ENCODE measurements around the gene PDE4DIP. TPM values are rescaled to one million over a fixed set of nuclear protein-coding genes. Genes with fewer than 3 reads are reported as not detected.
"Not testable (repeated sequence)": the region's sequence is repeated elsewhere in the genome, so short reads cannot be mapped to it uniquely, and the experiment has no call there.

The PDE4DIP gene
- total RNA-seq, 1 experiment from 2014 or later, result 36.5 TPM

GRCh38 chr1:148889267-148890074 lies 45.2 kb downstream of the PDE4DIP start:
- not testable (repeated sequence) for H3K4me1 ChIP-seq (replicated peaks); DNase-seq (ENCODE audit: low read depth in 1 of 2, low spot score in 2 of 2); H3K4me3 ChIP-seq; H3K27ac ChIP-seq; H3K9me3 ChIP-seq (replicated peaks); H3K36me3 ChIP-seq; H3K27me3 ChIP-seq (replicated peaks)

- not testable (repeated sequence) for H3K36me3 ChIP-seq; H3K9me3 ChIP-seq (replicated peaks); DNase-seq (ENCODE audit: low read depth in 1 of 2, low spot score in 2 of 2); H3K27me3 ChIP-seq (replicated peaks); H3K4me3 ChIP-seq; H3K27ac ChIP-seq; H3K4me1 ChIP-seq (replicated peaks)
Observed at GRCh38 chr1:148890075-148890568, 45.9 kb downstream of the PDE4DIP start.

DNA sequence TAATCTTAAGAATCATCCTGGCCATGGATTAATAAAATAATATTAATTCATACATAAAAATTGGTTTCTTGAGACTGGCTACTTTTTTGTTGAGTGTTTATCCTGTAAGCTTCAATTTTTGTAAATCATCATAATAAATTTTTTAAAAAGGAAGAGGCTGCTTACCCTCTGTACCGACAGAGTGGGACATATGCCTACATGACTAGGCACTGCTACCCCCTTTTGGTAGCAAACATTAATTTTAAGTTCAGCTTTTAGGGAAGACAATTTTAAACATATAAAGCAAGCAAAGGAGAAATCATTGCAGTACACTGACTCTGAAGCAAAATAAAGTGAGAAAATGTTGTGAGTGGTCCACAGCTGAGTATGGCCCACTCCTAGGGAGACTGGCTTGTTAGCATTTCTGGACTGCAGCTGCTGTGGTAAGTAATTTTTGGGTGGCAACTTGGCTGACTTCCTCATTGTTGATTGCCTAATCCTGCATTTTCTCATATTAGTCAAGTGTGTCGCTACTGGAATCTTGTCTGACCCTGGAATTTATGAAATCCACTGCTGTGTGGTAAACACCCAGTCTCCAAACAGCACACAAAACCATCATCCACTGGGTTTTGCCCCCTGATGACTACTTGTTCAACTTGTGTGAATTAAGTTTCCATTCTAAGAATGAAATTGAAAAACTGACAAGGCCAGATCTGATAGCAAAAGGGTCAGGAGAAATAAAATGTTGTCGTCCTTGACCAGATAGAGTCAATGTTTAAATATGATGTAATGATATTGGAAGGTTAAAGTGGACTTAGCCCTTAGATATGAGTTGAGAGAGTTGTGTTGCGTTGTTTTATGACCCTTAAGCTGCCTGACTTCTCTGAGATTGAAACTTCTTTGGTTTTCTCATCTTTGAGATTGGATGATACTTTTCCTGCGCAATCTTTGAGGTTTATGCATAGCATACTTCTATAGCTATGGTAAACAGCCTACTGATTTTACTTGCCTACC lies 50.4 kb downstream of the PDE4DIP start:
- H3K4me3 ChIP-seq; H3K27ac ChIP-seq; DNase-seq (ENCODE audit: low read depth in 1 of 2, low spot score in 2 of 2); H3K36me3 ChIP-seq; H3K4me1 ChIP-seq (replicated peaks); H3K9me3 ChIP-seq (replicated peaks); H3K27me3 ChIP-seq (replicated peaks): not testable (repeated sequence)

DNA sequence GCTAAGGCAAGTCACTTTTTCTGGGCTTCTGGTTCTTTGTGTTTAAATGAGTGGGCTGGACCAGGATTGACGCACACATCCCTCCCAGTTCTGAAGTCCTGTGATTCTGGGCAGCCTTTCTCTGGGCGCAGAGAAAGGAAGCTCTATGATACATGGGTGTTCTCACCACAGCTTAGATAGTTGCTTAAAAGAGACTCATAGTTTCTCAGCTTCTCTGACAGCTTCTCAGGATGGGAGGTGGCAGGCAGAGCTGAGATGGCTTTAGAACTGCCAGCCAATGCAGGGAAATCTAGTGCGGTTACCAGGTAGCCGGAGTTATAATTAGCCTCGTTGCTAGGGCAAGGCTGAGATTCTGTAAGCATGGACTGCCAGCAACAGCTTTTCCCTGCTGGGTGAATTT lies 55.8 kb downstream of the PDE4DIP start:
- not testable (repeated sequence) for H3K4me3 ChIP-seq; H3K36me3 ChIP-seq; H3K4me1 ChIP-seq (replicated peaks); H3K27ac ChIP-seq; H3K9me3 ChIP-seq (replicated peaks); H3K27me3 ChIP-seq (replicated peaks); DNase-seq (ENCODE audit: low read depth in 1 of 2, low spot score in 2 of 2)

DNA sequence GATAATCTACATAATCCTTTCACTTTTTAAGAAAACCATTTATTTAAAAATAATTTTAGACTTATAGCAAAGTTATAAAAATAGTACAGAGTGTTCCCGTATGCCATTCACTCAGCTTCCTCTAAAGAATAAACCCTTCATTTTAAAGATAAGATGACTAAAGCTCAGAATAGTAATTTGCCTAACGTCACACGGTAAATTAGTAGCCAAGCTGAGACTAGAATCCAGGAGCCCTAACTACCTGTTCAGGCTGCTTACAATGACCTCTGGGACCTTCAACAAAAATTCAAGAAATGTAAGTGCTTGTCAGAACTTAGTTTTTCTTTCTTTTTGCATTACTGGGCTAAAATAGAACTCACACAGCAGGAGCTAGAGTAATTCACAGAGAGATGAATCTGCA lies 56.5 kb downstream of the PDE4DIP start:
- DNase-seq (ENCODE audit: low read depth in 1 of 2, low spot score in 2 of 2); H3K27ac ChIP-seq; H3K9me3 ChIP-seq (replicated peaks); H3K4me1 ChIP-seq (replicated peaks); H3K27me3 ChIP-seq (replicated peaks); H3K4me3 ChIP-seq; H3K36me3 ChIP-seq: not testable (repeated sequence)

DNA sequence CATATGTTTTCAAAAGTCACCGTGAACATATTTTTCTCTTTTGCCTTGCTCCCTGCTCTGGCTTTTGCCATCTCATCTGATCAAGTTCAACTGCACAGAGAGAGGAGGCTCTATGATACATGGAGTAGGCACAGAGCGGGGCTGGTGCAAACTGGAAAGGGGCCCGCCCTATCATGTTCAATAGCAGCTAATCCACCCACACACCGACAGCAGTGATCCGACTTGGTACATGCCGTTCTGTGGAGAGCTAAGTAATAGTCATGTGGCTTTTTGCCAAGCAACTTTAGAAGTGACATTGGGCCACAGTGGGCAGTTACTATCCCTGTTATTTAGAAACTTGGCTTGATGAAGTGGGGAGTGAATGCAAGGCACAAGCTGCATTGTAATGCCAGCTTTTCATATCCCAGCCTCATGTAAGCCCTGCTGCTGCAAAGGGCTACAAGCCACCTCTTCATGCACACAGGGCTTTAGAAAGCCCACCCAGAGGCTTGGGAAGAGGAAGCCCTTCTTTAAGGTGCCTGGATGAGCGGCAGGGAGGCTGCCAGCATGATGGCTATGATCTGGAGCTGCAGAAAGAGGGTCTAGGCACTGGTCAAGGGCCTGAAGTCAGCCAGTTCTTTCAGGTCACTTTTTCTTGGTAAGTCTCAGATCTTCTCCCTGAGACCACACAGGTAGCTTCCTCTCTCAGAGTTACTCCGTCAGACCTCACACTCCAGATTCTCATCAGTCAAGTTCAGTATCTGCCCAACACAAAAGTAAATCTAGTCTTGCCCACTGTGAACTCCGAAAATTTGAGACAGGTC lies 57.1 kb downstream of the PDE4DIP start:
- H3K27me3 ChIP-seq (replicated peaks); H3K27ac ChIP-seq; H3K4me1 ChIP-seq (replicated peaks); H3K4me3 ChIP-seq; H3K9me3 ChIP-seq (replicated peaks); DNase-seq (ENCODE audit: low read depth in 1 of 2, low spot score in 2 of 2); H3K36me3 ChIP-seq: not testable (repeated sequence)

DNA sequence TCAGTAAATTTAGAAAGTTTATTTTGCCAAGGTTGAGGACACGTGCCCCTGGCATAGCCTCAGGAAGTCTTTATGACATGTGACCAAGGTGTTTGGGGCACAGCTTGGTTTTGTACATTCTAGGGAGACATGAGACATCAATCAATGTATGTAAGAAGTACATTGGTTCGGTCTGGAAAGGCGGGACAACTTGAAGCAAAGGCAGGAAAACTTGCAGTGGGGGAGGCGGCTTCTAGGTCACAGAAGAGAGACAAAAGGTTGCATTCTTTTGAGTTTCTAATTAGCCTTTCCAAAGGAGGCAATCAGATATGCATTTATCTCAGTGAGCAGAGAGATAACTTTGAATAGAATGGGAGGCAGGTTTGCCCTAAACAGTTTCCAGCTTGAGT lies 57.7 kb downstream of the PDE4DIP start:
- not testable (repeated sequence) for H3K4me1 ChIP-seq (replicated peaks); H3K36me3 ChIP-seq; DNase-seq (ENCODE audit: low read depth in 1 of 2, low spot score in 2 of 2); H3K9me3 ChIP-seq (replicated peaks); H3K27ac ChIP-seq; H3K4me3 ChIP-seq; H3K27me3 ChIP-seq (replicated peaks)

DNA sequence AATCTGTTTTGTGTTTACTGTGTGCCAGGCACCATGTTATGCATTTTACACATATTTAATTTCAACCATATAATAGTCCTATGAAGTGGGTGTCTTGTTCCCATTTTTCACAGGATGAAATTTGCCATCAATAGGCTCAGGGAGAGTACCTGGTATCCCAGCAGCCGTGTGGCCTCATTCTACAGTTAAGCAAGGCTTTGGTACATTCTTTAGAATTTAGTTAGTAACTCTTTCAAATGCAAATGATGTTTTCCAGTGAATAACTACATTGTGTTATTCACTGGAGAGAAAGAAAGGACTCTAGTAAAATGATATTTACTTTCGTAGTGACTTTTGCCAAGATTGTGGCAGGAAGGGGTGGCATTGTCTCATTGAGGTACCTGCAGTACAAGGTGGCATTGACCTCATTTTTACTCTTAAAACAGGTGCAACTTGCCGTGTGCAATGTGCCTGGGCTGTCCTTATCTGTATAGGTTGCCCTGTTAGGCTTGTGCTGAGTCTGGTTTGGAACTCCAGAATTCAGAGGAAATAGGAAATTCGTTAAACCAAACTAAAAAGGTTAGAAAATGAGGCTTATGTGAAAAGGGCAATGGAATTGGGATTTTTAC lies 65.1 kb downstream of the PDE4DIP start:
- H3K4me1 ChIP-seq (replicated peaks); H3K4me3 ChIP-seq; H3K27me3 ChIP-seq (replicated peaks); H3K9me3 ChIP-seq (replicated peaks); DNase-seq (ENCODE audit: low read depth in 1 of 2, low spot score in 2 of 2); H3K27ac ChIP-seq; H3K36me3 ChIP-seq: not testable (repeated sequence)

DNA sequence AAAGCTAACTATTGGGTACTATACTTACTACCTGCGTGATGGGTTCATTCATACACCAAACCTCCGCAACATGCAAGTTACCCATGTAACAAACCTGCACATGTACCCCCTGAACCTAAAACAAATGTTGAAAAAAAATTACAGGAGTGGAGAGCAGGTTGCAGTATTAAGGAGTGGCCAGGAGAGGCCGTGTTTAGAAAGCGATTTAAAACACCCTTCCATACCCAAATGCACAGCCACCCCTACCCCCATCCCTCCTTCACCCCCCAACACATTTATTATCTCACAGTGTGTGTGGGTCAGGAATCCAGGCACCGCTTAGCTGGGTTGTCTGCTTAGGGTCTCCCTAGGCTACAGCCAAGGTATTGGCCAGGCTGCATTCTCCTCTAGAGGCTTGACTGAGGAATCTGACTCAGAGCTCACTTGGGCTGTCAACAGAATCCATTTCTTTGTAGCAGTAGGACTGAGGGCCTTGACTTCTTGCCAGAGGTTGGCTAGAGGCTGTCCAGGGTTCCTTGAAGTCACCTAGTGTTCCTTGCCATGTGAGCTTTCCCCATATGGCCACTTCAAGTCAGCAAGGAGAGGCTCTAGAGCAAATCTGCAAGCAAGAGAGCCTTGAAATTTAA lies 67.2 kb downstream of the PDE4DIP start:
- DNase-seq (ENCODE audit: low read depth in 1 of 2, low spot score in 2 of 2); H3K36me3 ChIP-seq; H3K9me3 ChIP-seq (replicated peaks); H3K27ac ChIP-seq; H3K4me3 ChIP-seq; H3K27me3 ChIP-seq (replicated peaks); H3K4me1 ChIP-seq (replicated peaks): not testable (repeated sequence)

GRCh38 chr1:148916222-148916621 lies 72.0 kb downstream of the PDE4DIP start:
- not testable (repeated sequence) for H3K4me3 ChIP-seq; H3K9me3 ChIP-seq (replicated peaks); H3K4me1 ChIP-seq (replicated peaks); H3K27me3 ChIP-seq (replicated peaks); H3K36me3 ChIP-seq; H3K27ac ChIP-seq; DNase-seq (ENCODE audit: low read depth in 1 of 2, low spot score in 2 of 2)

DNA sequence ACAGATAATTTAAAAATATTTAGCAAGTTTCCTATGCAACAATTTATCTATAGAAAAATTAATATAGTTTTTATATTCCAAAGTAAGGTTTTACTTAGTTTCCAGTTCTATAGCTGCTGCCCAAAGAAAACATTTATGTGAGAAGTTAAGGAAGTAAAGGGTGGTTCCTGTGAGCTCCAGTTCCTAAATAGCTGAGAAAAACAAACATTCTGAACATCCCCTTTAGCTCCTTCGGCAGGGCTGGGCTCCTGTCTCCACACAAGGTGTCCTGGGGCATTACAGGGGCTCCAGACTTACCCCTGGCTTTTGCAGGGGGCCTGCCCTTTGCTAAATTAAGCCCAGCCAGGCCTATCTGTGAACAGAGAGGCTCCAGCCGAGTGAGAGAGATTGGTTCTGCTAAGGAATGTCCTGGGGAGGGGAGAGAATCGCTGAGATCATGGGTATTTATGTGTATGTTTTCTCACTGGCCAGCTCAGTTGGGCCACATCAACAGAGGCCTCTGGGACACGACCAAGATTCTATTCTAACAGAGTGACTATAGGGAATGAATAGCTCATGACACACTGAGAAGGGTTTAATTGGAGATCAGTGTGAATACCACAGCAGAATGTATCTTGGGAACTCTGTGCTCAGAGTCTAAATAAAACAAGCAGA lies 72.6 kb downstream of the PDE4DIP start:
- DNase-seq (ENCODE audit: low read depth in 1 of 2, low spot score in 2 of 2); H3K4me1 ChIP-seq (replicated peaks); H3K9me3 ChIP-seq (replicated peaks); H3K36me3 ChIP-seq; H3K27me3 ChIP-seq (replicated peaks); H3K27ac ChIP-seq; H3K4me3 ChIP-seq: not testable (repeated sequence)

DNA sequence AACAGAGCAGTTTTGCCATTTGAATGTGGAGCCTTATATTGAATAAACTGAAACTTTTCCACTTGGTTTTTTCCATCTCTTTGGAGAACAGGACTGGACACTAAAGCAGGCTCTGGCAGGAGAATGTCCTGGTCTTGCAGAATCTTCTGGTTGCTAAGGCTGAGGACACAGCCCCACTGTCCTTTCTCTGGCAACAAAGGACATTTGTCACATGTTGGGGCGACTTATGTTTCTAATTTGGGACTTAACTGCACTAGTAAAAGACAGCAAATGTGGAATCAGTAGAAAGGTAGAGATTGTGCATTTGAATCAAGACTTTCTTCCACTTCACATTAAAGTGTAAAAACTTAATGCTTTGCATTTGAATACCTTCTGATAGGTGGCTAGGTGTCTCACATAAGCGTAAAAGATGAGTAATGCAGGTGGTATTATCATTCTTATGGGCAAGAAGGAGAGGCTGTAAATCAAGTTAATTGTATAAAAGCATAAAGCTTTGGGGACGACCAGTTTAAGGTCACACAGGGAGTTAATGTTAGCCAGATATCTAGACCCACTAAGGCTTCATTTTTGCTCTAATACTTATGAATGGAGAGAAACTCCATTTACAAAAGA lies 74.7 kb downstream of the PDE4DIP start:
- H3K36me3 ChIP-seq, result not testable (repeated sequence)

More for the DNA sequence above, 74.7 kb downstream of the PDE4DIP start:
- not testable (repeated sequence) for H3K4me1 ChIP-seq (replicated peaks); H3K4me3 ChIP-seq; DNase-seq (ENCODE audit: low read depth in 1 of 2, low spot score in 2 of 2); H3K27me3 ChIP-seq (replicated peaks); H3K27ac ChIP-seq; H3K9me3 ChIP-seq (replicated peaks)
